NT2/D1 (cell line): ENCODE measurements around the gene KLHL7.

Source experiments
- SUZ12 ChIP-seq: IDR thresholded peaks from 2 replicates; pipeline ENCODE4 v1.6.1; 2011; ENCODE audit not compliant: insufficient read length, insufficient read depth; ENCODE audit errors: extremely low read depth
- YY1 ChIP-seq: IDR thresholded peaks from 2 replicates; pipeline ENCODE4 v1.6.1; 2011; ENCODE audit not compliant: insufficient read length, insufficient read depth
- ZNF274 ChIP-seq: IDR thresholded peaks from 2 replicates; pipeline ENCODE4 v1.6.1; 2011; ENCODE audit warnings: mild to moderate bottlenecking, low read depth, low read length

GRCh38 chr7:23181684-23182553 is 76.3 kb downstream of the KLHL7 start, which contains the start of gene NUP42:
- no peak for TF ChIP-seq ZNF274
- peak; percentile 39 for TF ChIP-seq YY1
- TF ChIP-seq SUZ12: no peak
